Activated naive CD4-positive, alpha-beta T cell treated with anti-CD3 and anti-CD28 coated beads, Interleukin-2, amount 10 ng/mL, durations not matched to agents 7 days and 5 days (primary cell): ENCODE measurements around the gene WAC.
"Not testable (repeated sequence)": the region's sequence is repeated elsewhere in the genome, so short reads cannot be mapped to it uniquely, and the experiment has no call there.

Experiments
- CTCF ChIA-PET: fragments of 350-600 bp; sonication (Branson Sonifier 250); formaldehyde crosslinking; loops from one replicate; lab custom pipeline; 2021; ENCODE audit warnings: antibody characterized with exemption; lab: Charles Lee
- DNase-seq: peaks from one replicate; pipeline ENCODE4 v3.0.0-alpha.2; 2020
- H3K27ac Mint-ChIP-seq: one replicate; pipeline ENCODE4 v1.8.0; 2021; ENCODE audit warnings: mild to moderate bottlenecking, moderate library complexity, mixed read lengths
- H3K27me3 Mint-ChIP-seq: one replicate; pipeline ENCODE4 v1.8.0; 2021; ENCODE audit warnings: mild to moderate bottlenecking, mixed read lengths
- H3K36me3 Mint-ChIP-seq: one replicate; pipeline ENCODE4 v1.8.0; 2021; ENCODE audit warnings: mixed read lengths
- H3K4me1 Mint-ChIP-seq: one replicate; pipeline ENCODE4 v1.8.0; 2021; ENCODE audit warnings: mixed read lengths
- H3K4me3 Mint-ChIP-seq: one replicate; pipeline ENCODE4 v1.8.0; 2021; ENCODE audit warnings: mild to moderate bottlenecking, moderate library complexity, mixed read lengths
- H3K9me3 Mint-ChIP-seq: one replicate; pipeline ENCODE4 v1.8.0; 2021; ENCODE audit warnings: mixed read lengths

Gene WAC

DNA sequence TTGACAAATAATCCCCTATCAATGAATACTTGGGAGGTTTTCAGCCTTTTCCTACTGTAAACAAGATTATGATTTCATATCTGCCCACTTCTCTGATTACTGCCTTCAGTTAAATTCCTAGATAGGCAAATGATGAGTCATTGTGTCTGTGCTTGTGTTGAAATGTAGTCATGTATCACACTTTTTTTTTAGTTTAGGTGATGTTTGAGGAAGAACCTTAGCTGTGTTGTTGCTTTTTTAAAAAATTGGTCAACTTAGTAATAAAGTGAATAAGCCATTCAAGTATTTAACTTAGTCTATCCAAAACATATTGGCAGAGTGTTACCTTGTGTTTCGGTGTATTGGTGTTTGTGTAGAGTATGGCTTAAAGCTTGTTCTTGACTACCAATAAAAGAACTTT, 60.0 kb downstream of the WAC start:
- Mint-ChIP-seq H3K36me3 (peaks cover 66% of the 10 kb centered on the region), H3K27ac (no peak overlapping the region), H3K9me3 (no peaks in the 10 kb centered on the region), H3K4me3 (no peak overlapping the region), H3K27me3 (no peaks in the 10 kb centered on the region), H3K4me1 (peaks cover 43% of the 10 kb centered on the region)
- DNase-seq, result no peak
- CTCF ChIA-PET, result no interaction called here

DNA sequence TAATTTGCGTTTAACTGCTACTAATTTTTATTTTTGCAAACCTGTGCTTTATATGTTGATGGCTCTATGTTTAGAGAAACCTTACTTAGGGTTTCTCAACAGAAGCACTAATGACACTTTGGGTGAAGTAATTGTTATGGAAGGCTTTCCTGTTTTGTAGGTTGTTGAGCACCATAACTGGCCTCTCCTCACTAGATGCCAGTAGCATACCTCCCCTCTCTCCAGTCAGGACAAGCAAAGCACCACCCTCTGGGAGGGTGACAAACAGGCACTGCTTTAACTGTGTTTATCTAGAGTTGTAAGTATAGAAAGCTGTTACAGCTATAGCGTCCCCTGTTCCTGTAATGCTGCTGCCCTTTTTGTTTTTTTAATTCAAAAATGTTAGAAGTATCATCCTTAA, 60.9 kb downstream of the WAC start:
- Mint-ChIP-seq H3K9me3 (no peaks in the 10 kb centered on the region), H3K27ac (peak overlapping the region; percentile 72), H3K4me3 (no peak overlapping the region), H3K36me3 (peaks cover 69% of the 10 kb centered on the region), H3K4me1 (peaks cover 46% of the 10 kb centered on the region), H3K27me3 (no peaks in the 10 kb centered on the region)
- DNase-seq, result no peak
- CTCF ChIA-PET, result no interaction called here

GRCh38 chr10:28594406-28594805, 61.5 kb downstream of the WAC start:
- H3K4me1 Mint-ChIP-seq, result peaks cover 46% of the 10 kb centered on the region
- peaks cover 69% of the 10 kb centered on the region for H3K36me3 Mint-ChIP-seq
- CTCF ChIA-PET, result no interaction called here
- H3K9me3 Mint-ChIP-seq, result no peaks in the 10 kb centered on the region
- H3K27ac Mint-ChIP-seq, result peak overlapping the region; percentile 72
- no peak overlapping the region for H3K4me3 Mint-ChIP-seq
- no peaks in the 10 kb centered on the region for H3K27me3 Mint-ChIP-seq
- peak; percentile 40 for DNase-seq

- no peak overlapping the region for H3K4me3 Mint-ChIP-seq
- H3K36me3 Mint-ChIP-seq, result peaks cover 66% of the 10 kb centered on the region
- CTCF ChIA-PET, result no interaction called here
- H3K27me3 Mint-ChIP-seq, result no peaks in the 10 kb centered on the region
- H3K4me1 Mint-ChIP-seq, result peaks cover 46% of the 10 kb centered on the region
- no peaks in the 10 kb centered on the region for H3K9me3 Mint-ChIP-seq
- no peak for DNase-seq
- no peak overlapping the region for H3K27ac Mint-ChIP-seq
These were observed 62.7 kb downstream of the WAC start for GRCh38 chr10:28595613-28596012.

GRCh38 chr10:28600056-28600455, 67.1 kb downstream of the WAC start:
- CTCF ChIA-PET, result no interaction called here
- Mint-ChIP-seq H3K4me1 (peaks cover 17% of the 10 kb centered on the region), H3K9me3 (no peaks in the 10 kb centered on the region), H3K27me3 (no peaks in the 10 kb centered on the region), H3K4me3 (no peak overlapping the region), H3K36me3 (peaks cover 48% of the 10 kb centered on the region), H3K27ac (no peak overlapping the region)
- DNase-seq, result no peak

DNA sequence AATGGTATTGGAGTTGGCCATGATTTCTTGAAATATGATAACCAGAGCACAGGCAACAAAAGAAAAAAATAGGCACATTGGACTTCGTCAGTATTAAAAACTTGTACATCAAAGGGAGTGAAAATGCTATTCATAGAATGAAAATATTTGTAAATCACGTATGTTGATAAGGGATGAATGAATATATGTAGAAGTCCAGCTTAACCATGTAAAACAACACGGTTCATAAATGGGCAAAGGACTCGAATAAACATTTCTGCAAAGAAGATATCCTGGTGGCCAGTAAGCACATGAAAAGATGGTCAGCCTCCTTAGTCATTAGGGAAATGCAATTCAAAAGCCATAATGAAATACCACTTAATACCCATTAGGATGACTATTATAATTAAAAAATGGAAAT, 68.1 kb downstream of the WAC start:
- no peak overlapping the region for H3K27ac Mint-ChIP-seq
- no peak overlapping the region for H3K4me3 Mint-ChIP-seq
- peaks cover 19% of the 10 kb centered on the region for H3K4me1 Mint-ChIP-seq
- CTCF ChIA-PET, result no interaction called here
- H3K9me3 Mint-ChIP-seq, result no peaks in the 10 kb centered on the region
- no peaks in the 10 kb centered on the region for H3K27me3 Mint-ChIP-seq
- DNase-seq, result no peak
- H3K36me3 Mint-ChIP-seq, result peaks cover 43% of the 10 kb centered on the region

DNA sequence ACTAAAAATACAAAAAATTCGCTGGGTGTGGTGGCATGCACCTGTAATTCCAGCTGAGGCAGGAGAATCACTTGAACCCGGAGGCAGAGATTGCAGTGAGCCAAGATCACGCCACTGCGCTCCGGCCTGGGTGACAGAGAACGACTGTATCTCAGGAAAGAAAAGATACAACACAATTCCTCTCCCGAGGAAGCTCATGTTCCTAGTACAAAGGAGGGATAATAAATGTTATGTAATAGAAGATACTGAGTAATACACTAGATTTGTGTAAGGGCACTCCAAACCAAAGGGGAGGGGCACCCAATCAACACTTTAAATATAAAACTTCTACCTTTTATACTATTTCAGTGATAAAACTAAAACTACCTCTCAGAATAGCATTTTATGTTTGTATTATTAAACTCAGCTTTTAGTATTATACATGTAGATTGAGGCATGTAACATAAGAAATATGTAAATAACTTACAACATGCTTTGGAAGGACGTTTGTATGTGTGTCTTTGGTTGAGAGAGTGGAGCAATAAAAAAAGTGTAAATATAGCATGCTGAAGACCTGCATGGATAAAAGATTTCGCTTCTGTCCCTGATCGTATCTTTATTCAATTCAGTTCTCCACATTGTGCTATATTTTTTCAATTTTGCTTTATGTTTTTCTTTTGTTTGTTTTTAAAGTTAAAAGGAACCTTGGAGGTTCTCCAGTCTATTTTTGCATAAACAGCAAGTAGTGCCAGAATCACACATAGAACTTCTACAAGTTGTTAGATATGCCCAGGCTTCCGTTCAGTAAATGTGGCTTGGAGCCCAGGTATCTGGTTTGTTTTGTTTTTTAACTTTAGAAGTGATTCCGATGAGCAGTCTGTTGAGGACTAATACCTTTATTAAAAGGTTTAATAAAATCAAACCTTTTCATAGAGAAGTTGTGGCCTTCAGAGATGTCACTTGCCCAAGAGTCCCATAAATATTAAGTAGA, 71.9 kb downstream of the WAC start:
- H3K27me3 Mint-ChIP-seq, result no peaks in the 10 kb centered on the region
- DNase-seq, result no peak
- no peak overlapping the region for H3K27ac Mint-ChIP-seq
- H3K4me1 Mint-ChIP-seq, result peaks cover 20% of the 10 kb centered on the region
- no peak overlapping the region for H3K4me3 Mint-ChIP-seq
- CTCF ChIA-PET, result no interaction called here
- no peaks in the 10 kb centered on the region for H3K9me3 Mint-ChIP-seq
- H3K36me3 Mint-ChIP-seq, result peaks cover 32% of the 10 kb centered on the region

GRCh38 chr10:28606568-28606967, 73.7 kb downstream of the WAC start:
- no peaks in the 10 kb centered on the region for H3K27me3 Mint-ChIP-seq
- no peak overlapping the region for H3K4me3 Mint-ChIP-seq
- H3K4me1 Mint-ChIP-seq, result peaks cover 32% of the 10 kb centered on the region
- CTCF ChIA-PET, result no interaction called here
- peaks cover 39% of the 10 kb centered on the region for H3K36me3 Mint-ChIP-seq
- H3K9me3 Mint-ChIP-seq, result no peaks in the 10 kb centered on the region
- no peak for DNase-seq
- no peak overlapping the region for H3K27ac Mint-ChIP-seq

GRCh38 chr10:28609636-28610035, 76.7 kb downstream of the WAC start:
- H3K4me3 Mint-ChIP-seq, CTCF ChIA-PET: not testable (repeated sequence)
- peaks cover 56% of the 10 kb centered on the region for H3K36me3 Mint-ChIP-seq

DNA sequence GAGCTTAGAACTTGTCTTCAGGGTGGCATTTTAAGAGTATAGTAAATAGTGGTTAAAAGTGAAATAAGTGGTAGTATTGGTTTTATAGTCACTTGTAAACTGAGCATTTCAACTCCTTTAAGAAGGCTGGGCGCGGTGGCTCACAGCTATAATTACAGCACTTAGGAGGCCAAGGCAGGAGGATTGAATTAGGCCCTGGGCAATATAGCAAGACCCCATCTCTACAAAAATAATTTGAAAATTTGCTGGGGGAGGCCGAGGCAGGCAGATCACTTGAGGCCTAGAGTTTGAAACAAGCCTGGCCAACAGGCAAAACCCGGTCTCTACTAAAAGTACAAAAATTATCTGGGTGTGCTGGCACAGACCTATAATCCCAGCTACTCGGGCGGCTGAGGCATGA, 80.0 kb downstream of the WAC start:
- H3K27ac Mint-ChIP-seq, result no peak overlapping the region

More at GRCh38 chr10:28609636-28610035, 76.7 kb downstream of the WAC start:
- H3K9me3 Mint-ChIP-seq, H3K27me3 Mint-ChIP-seq, DNase-seq, H3K27ac Mint-ChIP-seq: not testable (repeated sequence)
- peaks cover 32% of the 10 kb centered on the region for H3K4me1 Mint-ChIP-seq

GRCh38 chr10:28616514-28616913, 83.6 kb downstream of the WAC start:
- H3K36me3 Mint-ChIP-seq, result peaks cover 68% of the 10 kb centered on the region
- no peak overlapping the region for H3K27ac Mint-ChIP-seq
- DNase-seq, result no peak
- no peaks in the 10 kb centered on the region for H3K9me3 Mint-ChIP-seq
- no peaks in the 10 kb centered on the region for H3K27me3 Mint-ChIP-seq
- no peaks in the 10 kb centered on the region for H3K4me1 Mint-ChIP-seq
- CTCF ChIA-PET, result interaction anchor here (0.6 kb wide), 1 partner anchor 53 kb away, joined by 3 read pairs; no protein-coding TSS in a partner anchor
- no peak overlapping the region for H3K4me3 Mint-ChIP-seq

More for the DNA sequence above, 80.0 kb downstream of the WAC start:
- no peak overlapping the region for H3K4me3 Mint-ChIP-seq
- peaks cover 14% of the 10 kb centered on the region for H3K4me1 Mint-ChIP-seq
- DNase-seq, result no peak
- H3K9me3 Mint-ChIP-seq, result no peaks in the 10 kb centered on the region
- CTCF ChIA-PET, result interaction anchor here (2.1 kb wide), 1 partner anchor 16 kb away, joined by 7 read pairs; no protein-coding TSS in a partner anchor
- no peaks in the 10 kb centered on the region for H3K27me3 Mint-ChIP-seq
- peaks cover 72% of the 10 kb centered on the region for H3K36me3 Mint-ChIP-seq

- Mint-ChIP-seq H3K27ac (no peak overlapping the region), H3K36me3 (peaks cover 55% of the 10 kb centered on the region), H3K4me3 (no peak overlapping the region), H3K4me1 (no peaks in the 10 kb centered on the region), H3K9me3 (no peaks in the 10 kb centered on the region), H3K27me3 (peaks cover 7% of the 10 kb centered on the region)
- CTCF ChIA-PET, result interaction anchor here (0.7 to 2.3 kb wide), 2 partner anchors 9 to 1912 kb away, joined by 3 to 8 read pairs; no protein-coding TSS in a partner anchor
- no peak for DNase-seq
These were observed 86.5 kb downstream of the WAC start for GRCh38 chr10:28619455-28619854.

DNA sequence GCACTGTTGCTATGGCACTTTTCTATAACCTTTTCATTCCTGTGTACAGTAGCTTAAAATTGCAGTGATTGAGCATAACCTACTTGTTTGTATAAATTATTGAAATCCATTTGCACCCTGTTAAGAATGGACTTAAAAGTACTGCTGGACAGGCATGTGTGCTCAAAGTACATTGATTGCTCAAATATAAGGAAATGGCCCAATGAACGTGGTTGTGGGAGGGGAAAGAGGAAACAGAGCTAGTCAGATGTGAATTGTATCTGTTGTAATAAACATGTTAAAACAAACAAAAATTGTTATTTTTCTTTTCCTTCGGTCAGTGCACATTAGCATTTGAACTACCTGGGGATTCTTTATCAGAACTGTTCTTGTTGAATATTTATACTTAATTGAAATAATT, 87.3 kb downstream of the WAC start:
- H3K36me3 Mint-ChIP-seq, result peaks cover 47% of the 10 kb centered on the region
- H3K4me1 Mint-ChIP-seq, result no peaks in the 10 kb centered on the region
- no peaks in the 10 kb centered on the region for H3K9me3 Mint-ChIP-seq
- H3K27me3 Mint-ChIP-seq, result peaks cover 7% of the 10 kb centered on the region
- CTCF ChIA-PET, result interaction anchor here (2.3 kb wide), 1 partner anchor 8 kb away, joined by 8 read pairs; no protein-coding TSS in a partner anchor
- no peak overlapping the region for H3K27ac Mint-ChIP-seq
- no peak for DNase-seq
- H3K4me3 Mint-ChIP-seq, result no peak overlapping the region

DNA sequence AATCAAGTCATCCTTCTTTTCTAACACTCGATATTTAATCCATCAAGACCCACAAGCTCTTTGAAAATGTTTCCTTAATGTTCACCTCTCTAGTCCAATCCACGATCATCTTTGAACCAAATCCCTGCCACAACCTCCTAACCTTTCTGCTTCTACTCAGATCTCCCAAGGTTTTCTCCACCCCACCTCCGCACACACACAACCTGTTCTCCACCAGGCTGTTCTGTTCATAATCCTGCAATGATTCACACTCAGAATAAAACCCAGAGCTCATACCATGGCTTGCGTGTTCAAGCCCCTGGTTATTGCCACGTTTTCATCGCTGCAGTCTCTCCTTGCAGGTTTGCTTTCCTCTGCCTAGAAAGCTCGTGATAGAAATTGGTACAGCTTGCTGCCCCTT, 90.6 kb downstream of the WAC start:
- Mint-ChIP-seq H3K27ac (no peak overlapping the region), H3K9me3 (no peaks in the 10 kb centered on the region), H3K4me3 (no peak overlapping the region), H3K4me1 (no peaks in the 10 kb centered on the region), H3K27me3 (peaks cover 26% of the 10 kb centered on the region), H3K36me3 (peaks cover 25% of the 10 kb centered on the region)
- CTCF ChIA-PET, result no interaction called here
- no peak for DNase-seq

GRCh38 chr10:28624351-28624750, 91.4 kb downstream of the WAC start:
- no peaks in the 10 kb centered on the region for H3K9me3 Mint-ChIP-seq
- no peak overlapping the region for H3K4me3 Mint-ChIP-seq
- peaks cover 35% of the 10 kb centered on the region for H3K27me3 Mint-ChIP-seq
- no peak overlapping the region for H3K27ac Mint-ChIP-seq
- H3K4me1 Mint-ChIP-seq, result no peaks in the 10 kb centered on the region
- peaks cover 22% of the 10 kb centered on the region for H3K36me3 Mint-ChIP-seq
- no peak for DNase-seq
- CTCF ChIA-PET, result interaction anchor here (1.5 kb wide), 1 partner anchor 39 kb away, joined by 7 read pairs; no protein-coding TSS in a partner anchor
